Left forelimb (tissue), 1 donor: ENCODE measurements around the gene ERCC6.

ENCODE experiments used
- DNase-seq: peaks from one replicate; pipeline ENCODE4 v3.0.0-alpha.2; 2018; ENCODE audit warnings: low spot score

The ERCC6 gene

DNA sequence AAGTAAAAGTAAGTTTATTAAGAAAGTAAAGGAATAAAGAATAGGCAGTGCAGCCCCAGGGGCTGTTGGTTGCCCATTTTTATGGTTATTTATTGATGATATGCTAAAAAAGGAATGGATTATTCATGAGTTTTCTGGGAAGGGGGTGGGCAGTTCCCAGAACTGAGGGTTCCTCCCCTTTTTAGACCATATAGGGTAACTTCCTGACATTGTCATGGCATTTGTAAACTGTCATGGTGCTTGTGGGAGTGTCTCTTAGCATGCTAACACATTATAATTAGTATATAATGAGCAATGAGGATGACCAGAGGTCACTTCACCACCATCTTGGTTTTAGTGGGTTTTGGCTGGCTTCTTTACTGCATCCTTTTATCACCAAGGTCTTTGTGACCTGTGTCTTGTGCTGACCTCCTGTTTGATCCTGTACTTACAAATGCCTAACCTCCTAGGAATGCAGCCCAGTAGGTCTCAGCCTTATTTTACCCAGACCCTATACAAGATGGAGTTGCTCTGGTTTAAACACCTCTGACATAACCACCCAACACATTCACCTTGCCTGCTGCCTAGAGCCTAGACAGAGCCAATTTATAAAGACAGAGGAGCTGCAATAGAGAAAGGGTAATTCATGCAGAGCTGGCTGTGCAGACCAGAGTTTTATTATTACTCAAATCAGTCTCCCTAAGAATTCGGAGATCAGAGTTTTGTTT, 10.9 kb upstream of the ERCC6 start:
- no peak for DNase-seq

DNA sequence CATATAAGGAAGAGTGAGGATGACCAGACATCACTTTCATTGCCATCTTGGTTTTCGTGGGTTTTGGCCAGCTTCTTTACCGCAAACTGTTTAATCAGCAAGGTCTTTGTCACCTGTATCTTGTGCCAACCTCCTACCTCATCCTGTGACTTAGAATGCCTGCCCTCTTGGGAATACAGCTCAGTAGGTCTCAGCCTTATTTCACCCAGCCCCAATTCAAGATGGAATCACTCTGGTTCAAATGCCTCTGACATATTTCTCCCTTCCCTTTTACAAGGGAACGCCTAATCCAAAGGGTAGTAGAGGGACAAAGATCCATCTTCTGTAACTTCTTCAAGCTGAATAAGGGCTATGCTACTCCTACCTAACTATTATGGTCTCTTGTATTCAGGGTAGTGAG, 4.7 kb upstream of the ERCC6 start:
- DNase-seq: no peak

DNA sequence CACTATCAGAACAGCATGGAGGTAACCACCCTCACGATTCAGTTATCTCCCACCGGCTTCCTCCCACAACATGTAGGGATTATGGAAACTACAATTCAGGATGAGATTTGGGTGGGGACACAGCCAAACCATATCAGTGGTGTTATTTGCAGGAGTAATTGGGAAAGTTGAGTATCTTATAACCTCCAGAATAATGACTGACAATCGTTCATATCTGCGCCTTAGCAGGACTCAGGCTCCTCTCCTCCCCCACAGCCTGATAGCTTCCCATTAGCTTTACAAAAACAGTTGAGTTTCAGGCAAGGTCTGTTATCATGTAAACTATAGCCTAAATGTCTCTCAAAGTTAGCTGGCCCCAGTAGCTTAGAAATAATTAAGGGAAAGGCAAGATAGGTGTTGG, 3.4 kb upstream of the ERCC6 start:
- no peak for DNase-seq

DNA sequence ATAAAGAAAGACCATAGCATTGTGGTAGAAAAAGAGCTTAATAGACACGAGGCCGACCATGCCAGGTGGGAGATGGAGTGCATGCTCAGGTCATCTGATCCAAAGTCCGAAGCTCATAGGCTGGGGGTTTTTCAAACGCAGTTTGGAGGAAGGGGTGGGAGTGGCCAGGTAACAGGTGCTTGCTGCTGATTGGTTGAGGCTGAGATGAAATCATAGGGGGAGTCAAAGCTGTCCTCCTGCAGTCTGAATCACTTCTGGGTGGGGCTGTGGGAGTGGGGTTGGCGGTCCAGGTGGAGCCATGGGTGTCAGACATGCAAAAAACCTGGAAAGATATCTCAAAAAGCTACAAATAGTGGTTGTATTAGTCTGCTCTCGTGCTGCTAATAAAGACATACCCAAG, 2.8 kb upstream of the ERCC6 start:
- no peak for DNase-seq

DNA sequence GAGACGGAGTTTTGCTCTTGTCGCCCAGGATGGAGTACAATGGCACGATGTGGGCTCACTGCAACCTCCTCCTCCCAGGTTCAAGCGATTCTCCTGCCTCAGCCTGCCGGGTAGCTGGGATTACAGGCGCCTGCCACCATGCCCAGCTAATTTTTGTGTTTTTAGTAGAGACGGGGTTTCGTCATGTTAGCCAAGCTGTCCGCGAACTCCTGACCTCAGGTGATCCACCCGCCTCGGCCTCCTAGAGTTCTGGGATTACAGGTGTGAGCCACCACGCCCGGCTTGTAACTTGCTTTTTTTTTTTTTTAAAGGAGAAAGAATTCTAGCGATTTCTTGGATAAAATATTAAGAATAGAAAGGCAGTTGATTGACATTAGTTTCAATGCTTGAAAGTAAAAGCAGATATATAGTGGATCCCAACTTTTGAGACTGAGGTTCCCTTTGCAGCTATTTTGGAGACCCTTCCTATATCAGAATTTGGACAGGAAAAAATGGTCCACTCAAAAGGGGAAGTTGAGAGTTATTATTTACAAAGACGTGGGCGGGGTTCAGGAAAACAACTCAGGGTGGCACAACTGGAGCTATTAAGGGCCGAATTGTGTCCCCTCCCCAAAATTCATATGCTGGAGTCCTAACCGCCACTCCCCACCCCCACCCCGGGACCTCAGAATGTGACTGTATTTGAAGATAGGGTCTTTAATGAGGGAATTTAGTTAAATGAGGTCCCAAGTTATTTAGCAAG, 1.3 kb upstream of the ERCC6 start:
- no peak for DNase-seq

DNA sequence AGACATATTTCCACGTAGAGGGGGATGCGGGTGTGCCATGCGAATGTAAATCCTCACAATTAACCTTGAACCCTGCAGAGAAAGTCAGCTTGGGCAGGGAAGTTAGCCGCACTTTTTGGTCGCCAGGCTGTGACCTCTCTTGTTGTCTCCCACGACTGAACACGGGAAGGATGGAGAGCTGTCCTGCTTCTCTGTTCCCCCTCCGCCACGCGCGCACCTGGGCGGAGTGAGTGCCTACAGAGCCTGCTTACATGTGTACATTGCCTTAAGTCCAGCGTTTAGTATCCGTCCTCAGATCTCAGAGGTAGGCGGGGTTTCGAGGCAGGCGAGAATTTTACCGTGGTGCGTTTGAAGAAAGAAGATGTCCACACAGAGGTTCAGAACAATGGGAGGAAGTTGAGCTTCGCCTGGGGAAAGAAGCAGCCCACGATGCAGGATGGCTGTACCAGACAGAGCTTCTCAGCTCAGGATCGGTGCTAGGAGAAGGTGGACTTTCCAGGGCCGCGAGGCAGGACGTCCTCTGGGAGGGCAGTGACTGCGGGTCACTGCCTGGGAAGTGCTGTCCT, 482 bp upstream of the ERCC6 start:
- DNase-seq: no peak

DNA sequence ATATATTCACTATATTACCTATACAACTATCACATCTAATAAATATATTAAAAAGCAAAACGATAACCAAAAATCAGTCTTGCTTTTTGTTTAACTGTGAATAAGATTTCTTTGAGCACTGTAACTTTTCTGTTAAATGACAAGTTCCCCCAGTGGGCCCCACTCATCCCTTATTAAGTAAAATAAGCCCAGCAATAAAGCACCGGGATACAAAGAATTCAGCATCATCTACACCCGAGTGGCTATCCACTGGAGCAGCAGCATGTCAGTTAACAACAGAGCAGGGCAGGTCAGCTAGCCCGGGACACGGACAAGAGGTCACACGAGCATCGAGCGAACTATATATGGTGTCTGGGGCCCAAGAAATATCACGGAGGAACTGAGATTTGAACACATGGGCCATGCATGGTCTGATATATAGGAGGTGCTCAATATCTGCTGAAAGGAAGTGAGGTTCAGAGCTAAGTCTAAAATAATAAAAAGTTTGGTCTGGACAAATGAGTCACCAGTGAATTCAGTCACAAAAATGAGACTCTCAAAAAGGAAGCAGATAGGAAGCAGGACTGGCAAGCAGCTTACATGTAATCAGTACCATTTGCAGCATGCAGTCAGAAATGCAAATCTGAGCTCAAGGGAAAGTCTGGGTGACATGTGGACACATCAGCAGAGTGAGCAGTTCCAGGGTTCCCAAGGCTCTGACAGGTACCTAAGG, 4.1 kb downstream of the ERCC6 start:
- no peak for DNase-seq

DNA sequence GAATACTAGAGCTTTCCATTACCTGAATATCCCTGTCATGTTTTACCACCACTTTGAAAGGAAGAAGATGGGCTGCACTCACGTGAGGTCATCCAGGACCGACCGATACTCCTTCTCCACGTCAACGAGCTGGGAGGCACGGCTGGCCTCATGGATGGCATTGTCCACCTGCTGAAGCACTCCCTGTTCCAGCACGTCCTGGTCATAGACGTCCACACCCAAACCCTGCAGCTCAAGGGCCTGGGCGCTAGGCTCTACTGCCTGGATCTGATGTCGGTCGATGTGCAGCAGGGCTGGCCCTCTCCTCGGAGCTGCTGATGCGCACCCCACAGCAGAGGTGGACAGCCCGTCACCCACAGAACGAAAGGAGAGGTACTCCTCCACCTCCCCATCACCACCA, 6.5 kb downstream of the ERCC6 start:
- DNase-seq: no peak

DNA sequence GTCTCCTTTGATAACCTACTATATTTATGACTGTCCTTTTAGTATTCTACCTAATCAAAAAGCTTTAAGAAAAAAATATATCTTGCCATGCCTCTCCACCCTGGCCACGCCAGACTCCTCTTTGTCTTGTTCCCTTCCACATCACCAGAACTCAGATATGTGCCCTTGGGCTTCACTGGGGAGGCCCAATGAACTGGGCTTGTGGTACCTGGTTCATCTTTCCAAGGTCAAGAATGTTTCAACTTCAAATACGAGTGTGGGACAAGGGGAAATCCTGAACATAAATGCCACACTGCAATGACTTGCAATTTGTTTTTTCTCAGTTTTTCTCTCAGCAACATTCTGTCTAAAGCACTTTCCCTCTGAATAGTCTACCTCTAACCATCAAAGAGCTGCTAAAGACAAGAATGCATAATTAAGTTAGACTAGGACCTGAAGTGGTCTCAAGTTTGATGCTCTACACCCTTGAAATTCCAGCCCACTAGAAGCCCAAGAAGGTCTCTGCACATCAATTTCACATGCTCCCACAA, 9.9 kb downstream of the ERCC6 start:
- DNase-seq: no peak

DNA sequence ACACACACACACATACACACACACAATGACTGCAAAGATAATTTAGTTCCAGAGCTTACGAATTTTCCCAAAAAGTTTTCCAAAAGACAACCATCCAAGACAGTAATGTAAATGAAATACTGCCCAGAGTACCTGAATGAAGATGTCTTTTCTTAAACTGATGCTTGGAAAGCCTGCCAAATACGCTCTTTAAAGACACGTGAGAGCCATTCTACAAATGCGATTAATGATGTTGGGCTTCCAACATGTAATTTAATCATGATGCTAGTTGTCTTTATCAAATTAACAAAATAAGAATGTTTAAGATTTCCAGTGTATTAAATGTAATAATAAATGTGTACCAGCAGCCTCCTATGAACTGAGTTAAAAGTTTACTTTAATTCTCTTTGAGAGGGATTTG, 11.1 kb downstream of the ERCC6 start:
- no peak for DNase-seq

DNA sequence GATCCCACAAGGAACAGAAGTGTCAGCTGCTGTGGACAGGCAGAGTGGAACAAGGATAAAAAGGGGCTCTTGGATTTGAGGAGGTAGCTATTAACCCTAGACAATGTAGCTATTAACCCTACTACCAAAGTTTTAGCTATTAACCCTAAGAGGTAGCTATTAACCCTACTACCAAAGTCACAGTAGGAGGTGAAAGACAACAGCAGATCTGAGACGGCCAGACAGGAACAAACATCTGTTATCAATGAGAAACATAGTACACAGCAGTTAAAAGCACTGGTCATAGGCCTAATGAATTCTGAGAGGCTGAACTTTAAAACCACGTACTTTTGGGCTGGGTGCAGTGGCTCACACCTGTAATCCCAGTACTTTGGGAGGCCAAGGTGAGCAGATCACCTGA, 11.9 kb downstream of the ERCC6 start:
- DNase-seq: no peak

DNA sequence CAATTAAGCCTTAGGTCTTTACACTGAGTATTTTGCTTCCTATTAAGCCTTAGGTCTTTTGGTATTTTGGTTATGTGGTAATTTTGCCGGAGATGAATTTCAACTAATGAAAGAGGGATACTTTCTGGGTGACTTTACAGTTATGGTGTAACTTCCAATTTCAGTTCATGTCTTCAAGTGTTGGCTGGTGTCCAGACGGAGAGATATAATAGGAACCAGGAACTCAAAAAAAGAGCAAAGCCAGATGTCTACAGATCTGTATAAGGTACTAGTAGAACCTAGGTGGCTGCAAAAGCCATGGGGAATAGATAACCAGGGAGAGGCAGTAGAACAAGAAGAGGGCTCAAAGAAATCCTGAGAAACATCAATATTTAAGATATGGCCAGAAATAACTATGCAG, 12.3 kb downstream of the ERCC6 start:
- no peak for DNase-seq

DNA sequence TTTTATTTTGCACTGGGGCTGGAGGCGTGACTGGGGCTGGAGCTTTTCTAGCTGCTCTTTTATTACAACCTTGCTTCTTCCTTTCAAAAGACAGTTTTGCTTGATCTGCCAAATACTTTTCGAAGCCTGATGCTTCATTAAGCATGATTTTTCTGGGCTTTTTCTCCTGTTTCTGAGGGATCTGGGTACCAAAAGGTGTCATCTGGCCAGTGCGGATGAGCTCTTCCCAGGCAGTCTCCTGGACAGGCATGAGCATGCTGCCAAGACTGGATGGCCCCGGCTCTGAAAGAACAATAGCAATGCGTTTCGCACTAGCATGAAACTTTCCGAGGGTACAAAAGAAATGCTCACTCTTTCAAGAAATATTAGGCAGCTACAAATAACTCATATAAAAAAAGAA, 14.4 kb downstream of the ERCC6 start:
- no peak for DNase-seq

DNA sequence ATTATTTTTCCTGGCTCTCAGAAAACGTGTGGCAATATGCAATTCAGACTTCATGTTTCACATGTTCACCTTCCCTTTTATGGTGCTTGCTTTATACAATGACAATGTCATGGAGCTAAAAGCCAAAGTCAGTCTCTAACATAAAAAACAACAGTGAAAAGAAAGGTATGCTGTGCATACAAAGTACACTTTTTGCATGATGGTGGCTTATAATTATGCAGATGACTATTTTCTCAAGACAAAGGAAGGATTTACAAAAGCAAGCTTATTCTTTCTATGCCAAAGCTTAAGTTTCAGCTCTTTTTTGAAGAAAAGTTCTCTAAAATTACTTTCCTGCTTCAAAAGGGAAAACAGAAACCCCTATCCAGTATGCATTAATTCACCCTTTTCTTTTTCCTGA, 15.6 kb downstream of the ERCC6 start:
- no peak for DNase-seq

DNA sequence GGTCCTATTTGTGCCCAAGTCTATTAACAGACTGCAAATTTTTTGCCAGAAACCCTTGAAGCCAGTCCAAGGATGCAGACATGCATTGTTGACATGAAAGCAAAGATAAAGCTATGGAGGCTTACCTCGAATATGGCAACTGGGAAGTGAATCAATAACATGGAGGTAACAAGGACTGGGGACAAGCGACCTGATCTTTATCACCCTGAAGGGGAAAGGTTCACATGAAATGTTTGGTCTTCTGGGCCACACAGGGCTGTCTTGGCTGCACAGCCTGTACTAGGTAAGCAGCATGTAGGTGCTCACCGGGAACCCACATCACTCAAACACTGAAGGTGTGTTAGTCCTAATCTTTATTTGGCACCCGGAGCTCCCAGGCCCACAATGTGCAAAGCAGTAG, 17.9 kb downstream of the ERCC6 start:
- no peak for DNase-seq

DNA sequence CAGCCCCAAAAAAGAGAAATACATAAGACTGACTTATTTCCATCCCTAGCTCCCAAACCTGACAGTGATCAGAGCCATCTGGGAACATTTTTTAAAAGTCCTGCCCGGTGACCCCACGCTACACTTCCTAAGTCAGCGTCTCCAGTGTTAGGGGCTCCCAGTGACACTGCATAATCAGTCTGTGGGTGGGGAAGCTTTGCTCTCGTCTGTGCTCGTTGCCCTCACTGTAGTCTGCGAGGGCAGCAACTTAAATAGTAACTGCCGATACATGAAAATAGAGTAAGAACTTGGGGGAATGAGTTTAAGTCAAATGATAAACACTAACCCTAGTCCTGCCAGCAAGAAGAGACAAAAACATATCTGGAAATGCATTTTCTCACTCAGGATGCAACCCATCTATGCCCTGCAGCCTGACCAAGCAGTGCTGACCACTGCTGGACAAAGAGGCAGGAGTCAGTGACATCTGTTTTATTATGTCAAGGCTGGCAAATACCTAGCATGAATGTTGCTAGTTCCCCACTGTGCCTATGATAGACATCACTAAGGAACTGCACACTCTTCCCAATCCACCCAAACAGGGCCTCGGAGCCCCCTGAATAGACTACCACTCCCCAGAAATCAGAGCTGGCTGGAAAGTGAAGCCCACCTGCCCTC, 18.7 kb downstream of the ERCC6 start:
- no peak for DNase-seq

DNA sequence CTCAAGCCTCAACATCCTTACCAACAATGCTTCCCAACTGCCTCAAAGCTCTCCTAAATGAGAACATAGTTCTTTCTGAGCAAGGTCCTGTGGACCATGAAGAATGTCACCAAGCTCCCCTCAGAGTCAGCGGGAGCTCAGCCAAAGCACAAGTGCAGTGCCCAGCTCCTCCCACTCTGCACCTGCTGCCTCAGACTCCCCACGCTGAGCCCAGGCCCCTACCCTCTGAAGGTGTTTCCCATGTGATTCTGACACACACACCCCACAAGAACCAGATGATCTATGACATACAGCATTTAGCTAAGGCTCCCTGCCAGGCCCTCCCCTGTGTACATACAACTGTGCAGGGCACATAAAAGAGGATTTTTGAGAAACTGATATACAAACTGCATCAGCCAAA, 19.2 kb downstream of the ERCC6 start:
- DNase-seq: no peak

DNA sequence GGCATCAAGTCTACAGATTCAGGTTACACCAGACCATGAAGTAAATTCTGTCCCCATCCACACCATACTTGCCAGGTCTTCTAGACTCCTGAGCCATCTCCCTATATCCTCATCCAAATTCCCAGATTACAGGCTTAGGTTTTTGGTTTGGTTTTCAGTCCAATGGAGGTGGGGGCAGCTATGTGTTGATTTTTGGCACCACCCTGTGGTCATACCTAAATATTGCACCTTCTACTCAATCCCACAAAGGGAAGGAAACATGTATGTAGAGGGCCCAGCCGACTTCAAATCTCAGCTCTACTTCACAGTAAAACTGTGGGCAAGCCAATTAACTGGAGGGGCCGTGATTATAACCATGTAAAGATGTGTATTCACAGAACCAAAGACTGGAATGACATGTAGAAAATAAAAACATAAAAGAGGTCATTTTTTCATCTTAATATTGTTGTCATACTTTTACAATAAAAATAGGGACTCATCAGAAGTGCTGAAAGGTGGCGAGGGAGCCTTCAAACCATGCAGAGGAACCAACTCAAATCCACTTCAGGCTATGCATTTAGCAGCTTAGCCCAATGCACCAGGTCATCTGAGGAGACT, 19.8 kb downstream of the ERCC6 start:
- no peak for DNase-seq

DNA sequence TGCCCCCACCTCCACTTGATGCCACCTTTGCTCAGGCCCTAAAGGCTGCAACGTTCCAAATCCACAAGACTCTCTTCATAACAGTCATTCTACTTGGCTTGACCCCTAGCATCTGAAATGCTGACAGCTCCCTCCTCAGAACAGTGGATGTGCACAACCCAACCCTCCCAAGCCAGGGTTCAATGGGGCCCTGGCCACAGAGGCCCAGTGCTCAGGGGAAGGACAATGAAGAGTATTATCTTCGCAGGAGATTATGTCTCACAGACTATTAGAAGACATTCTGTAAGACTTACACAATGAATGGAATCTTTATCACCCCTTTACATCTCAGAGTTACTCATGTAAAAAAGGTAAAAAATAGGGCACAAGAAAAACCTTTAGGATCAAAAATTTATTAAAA, 20.4 kb downstream of the ERCC6 start:
- DNase-seq: no peak

DNA sequence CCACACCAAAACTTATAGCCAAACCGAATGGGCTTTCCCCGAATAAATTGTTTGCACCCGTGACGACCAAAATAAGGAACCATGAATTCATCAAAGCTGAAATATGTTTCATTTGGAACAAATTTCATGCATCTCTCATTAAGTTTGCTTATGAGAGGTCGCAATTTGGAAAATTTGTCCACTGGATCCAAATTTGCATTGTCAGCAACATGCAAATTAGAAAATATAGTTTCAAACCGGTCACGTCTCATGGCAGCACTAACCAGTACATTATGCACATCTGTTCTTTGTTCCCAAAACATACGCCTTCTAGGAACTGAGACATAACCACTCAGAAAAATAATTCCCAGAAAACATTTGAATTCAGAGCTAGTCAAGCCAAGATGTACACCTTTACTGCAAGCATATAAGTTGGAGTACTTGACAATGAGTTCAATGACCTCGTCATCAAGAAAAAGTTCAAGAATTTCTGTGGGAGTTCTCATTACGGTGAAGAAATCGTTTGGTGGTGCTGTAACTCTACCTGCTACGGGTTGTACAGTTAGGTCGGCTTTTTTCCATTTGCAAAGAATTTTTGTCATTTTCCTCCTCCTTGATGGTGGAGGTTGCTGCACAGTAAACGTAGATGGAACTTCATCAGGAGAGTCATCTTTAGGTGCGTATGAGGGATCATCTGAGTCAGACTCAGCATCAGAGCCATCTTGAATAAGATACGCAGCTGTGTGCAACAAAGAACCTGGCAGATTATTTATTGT, 22.5 kb downstream of the ERCC6 start:
- DNase-seq: no peak
